HG02870 (cell line): ENCODE measurements around the gene BCAS1.

Source experiments
- ATAC-seq: cut with Tn5 transposase; IDR thresholded peaks from one replicate; pipeline ENCODE4 v1.9.1; 2021; ENCODE audit warnings: mild to moderate bottlenecking, moderate library complexity; ENCODE audit not compliant: unreplicated experiment

BCAS1 gene

DNA sequence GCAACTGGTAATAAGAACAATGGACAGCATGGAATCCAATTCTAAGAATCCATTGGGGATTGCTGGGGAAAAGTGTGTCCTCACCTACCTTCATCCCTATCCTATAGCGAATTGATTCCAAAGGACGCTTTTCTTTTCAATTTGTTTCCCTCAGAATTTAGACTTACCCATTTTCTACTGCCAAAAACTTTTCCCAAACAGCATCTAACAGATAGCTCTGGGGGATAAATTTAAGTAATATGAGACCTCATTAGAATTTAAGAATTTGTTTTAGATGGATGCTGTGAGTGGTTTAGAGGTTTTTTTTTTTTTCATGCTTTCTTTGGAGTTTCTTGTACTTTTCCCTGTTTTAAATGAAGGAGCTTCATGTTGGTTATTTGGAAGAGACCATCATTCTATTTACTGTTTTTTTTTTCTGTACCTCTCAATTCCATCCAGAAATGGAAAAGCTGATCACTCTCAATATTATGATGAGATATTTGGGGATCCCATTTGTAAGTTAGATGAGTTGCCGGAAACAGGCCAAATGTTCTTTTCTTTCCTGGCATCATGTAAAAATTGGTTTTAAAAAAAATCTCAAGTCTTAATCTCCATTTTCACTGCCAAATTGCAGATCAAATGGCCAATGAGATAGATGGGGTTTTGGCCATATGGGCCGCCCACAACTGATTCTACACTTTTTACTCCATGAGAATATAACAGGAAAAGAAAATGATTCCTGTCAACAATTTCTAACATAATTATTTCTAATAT, 105.7 kb downstream of the BCAS1 start:
- no peak for ATAC-seq

DNA sequence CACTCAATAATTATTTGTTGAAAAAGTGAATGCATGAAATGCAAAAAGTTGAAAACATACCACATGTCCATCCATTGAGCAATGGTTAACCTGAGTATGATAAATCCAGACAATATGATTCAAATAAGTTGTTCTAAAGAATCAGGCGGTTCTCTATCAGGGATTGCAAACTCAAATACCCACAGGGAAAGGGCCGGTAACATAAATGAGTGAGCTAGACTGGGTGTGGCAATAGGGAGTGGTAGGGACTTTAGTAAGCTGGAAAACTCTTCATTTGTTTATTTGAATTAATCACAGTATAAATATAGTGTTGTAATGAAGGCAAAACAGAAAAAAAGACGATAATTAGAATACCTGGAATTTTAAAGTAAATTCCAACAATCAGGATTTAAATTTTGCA, 106.3 kb downstream of the BCAS1 start:
- no peak for ATAC-seq

DNA sequence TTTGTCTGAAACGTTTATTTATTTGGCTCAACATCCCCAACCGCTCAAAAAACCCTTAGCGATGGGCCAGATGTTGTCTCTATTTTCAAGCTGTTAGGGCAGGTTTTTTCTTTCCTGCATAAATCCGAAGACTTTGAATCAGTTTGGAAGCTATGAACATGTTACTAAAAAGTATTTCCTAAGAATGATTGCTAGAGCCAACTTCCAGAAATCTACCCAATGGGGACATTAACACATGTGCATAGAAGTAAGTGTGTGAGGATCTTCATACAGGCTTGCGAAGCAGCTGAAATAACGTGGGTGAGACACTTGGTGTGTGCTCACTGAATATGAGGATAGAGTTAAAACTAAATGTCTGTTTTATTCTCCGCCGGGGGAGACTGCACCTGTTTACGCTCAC, 106.8 kb downstream of the BCAS1 start:
- no peak for ATAC-seq

DNA sequence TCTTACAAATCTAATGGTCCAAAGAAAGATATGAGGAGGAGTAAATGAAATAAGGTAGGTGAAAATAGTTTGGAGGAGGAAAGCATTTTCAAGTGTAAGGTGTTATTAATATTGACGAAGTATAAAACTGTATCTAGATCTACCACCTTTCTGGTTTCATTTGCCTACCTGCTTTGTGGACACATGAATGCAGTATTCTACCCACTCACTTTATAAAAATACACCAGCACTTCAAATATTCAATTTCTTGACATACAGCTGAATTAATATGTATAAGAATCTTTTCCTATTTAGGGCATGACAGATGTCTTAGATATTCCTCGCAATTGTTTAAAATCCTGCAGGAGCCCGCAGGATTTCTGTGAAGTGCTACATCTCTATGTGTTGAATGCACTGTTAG, 108.0 kb downstream of the BCAS1 start:
- no peak for ATAC-seq

DNA sequence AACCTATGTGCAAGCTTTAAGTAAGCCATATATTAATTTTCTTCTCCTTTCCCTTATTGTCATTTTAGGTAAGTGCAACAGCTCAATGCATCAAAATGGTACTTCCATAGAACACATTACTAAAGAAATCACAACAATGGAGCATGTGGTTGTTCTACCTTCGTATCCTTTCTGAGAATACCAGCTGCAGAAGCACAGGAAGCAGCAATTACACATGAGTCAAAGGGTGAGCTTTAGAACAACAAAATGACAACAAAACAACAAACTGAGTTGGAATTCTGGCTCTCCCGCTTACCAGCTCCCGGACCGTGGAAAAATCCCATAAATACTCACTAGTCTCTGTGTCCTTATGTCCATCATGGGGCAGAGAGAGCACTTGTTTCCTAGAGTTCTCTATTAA, 108.9 kb downstream of the BCAS1 start:
- no peak for ATAC-seq

DNA sequence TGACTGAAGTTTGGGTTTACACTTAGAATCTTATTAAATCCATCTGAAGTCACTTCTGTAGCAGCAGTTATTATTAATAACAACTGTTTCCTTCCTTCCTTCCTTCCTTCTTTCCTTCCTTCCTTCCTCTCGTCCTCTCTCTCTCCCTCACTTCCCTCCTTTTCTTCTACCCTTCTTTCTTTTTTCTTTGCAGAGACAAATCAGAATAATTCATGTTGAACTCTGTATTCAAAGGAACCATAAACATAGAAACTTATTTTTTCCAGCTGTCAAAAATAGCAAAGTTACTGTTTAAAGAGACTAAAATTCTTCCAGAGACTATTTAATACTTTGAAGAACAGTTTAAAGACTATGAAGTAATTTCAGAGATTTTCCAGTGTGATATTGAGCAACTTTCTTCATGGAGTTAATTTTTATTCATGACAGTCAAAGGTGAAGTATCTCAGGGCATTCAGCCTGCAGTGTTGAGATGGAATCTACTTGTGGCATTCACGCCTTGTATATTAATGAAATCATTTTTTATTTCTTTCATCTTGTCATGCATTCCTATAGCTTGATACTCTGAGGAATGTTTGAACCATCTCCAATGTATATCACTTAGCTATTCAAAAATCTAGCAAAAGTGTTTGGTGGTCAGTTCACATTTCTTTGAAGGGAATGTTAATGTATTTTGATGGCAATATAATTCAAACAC, 109.7 kb downstream of the BCAS1 start:
- ATAC-seq: no peak

DNA sequence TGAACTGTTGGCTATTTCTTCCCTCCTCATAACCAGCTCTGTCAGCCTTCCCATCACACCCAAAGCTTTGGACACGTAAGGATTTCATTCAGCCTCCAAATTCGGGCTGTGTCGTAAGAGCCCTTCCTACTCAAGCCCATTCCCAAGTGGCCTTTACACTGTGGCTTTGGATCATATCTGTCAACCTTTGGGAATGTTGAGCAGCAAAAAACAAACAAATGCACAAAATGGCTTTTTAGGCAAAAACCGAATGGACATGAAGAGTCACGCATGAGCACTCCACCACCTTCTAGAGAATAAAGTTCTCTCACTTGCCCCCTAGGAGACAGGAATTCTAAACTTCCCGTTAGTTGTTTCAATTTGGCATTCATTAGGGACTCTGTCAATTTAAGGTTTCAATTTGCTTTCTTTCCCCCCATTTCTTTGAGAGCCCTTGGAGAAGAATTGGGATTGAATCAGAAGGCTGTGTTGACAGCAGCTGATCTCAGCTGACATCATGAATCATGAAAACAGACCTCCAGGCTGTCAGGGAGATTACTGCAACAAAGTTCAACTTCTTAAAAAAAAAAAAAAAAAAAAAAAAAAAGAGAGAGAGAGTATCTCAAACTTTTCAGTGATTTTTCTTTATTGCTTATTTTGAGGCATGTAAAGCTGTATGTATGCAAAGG, 110.3 kb downstream of the BCAS1 start:
- ATAC-seq: no peak

DNA sequence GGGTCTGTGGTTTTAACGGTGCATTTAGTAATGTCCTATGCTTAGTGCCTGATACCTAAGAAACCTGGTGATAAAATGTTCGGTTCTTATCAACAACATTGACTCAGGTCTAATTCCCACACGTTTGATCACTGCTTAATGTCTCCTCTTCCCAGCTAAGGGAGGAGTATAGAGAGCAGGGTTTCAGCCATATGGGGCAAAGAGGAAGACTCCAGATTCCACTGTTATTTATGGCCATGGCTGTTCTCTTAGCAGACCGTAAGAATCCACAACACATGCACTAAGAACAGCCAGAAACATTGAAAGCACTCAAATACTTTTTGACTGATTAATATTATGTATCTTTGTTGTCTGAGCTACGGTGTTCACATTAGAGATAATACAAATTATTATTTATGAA, 112.1 kb downstream of the BCAS1 start:
- ATAC-seq: no peak

DNA sequence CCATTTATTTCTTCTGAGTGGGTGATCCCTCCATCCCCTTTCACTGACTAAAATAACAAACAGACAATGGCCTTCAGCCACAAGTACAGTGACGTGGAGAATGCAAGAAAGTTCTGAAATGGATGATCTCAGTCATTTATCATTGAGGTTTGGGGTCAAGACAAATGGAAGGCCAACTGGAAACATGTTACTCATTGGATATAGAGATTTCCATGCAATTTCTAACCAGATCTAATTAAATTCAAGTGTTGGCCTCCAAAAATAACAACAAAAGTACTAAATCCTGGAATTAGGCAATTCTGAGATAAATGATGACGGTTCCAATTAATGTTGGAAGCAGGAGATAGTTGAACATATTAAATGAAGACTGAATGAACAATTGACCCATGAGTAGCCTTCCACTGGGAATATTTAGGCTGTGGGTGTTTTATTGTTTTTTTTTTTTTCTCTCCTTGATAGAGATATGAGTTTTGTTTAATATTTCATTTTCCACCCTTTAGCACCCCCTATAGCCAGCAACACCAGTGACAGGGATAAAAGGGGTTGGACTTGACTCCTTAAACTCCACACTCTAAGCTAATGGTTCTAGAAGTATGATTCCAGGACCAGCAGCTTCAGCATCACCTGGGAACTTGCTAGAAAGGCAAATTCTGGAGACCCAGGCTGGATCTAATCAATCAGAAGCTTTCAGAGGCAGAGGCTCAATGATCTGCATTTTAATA, 112.8 kb downstream of the BCAS1 start:
- ATAC-seq: no peak

DNA sequence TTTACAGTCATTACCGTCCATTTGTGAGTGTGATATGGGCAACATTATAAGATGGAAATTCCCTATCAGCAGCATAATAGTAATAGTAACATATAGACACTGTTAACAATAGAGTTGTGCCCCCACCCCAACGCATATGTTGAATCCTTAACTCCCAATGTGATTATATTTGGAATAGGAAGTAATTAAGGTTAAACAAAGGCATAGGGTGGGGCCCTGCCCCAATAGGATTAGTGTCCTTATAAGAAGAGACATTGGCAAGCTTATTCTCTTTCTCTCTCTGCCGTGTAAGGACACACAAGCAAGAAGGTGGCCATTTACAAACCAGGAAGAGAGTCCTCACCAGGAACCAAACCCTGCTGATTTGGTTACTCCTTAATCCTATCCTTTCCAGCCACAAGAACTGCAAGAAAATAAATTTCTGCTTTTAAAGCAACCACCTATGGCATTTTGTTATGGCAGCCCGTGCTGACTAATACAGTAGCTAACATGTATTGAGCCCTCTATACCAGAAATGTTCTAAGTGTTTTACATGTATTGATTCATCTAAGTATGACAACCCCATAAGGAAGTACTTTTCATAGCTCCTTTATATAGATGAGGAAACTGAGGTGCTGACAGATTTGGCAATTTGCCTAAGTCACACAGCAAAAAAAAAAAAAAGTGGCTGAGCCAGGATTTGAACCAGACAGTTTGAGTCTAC, 114.2 kb downstream of the BCAS1 start:
- ATAC-seq: no peak

DNA sequence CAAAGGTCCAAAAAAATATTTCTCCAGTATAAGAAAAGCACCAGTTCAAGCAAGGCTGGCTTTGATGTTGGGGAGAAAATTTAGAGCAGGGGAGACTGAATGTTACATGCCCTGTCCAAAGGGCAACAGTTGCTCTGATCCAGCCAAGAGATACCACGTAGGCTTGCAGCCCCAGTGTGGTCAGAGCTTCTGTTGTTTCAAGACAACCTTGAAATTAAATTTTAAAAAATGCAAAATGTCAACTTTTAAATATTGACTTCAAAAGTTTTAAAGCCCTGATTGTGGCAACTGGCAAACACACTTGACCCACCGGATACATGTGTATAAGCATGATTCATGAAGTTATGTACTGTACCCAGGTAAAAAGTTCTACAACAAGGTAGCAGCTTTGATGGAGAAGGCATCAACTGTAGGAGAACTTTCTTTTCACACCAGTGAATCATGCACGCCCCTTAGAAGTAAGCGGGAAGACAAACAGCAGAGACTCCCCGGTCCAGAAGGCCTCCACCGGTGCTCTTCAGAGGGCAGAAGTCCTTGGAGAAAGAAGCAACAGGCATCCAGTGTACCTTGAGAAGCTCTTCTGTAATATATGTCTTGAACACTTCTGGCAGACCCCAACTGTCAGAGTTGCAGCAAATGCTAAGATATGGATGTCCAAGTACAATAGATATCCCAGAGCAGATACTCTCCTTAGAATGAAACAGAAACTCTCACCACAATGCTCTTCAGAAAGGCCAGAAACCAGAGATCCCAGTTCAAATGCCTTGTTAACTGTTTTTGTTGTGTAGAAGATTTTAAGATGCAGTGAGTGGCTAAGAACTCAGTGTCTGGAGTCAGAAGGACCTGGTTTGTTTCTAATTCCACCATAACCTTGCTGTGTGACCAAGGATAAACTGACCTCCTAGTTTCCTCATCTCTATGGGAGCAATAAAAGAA, 115.4 kb downstream of the BCAS1 start:
- ATAC-seq: no peak

DNA sequence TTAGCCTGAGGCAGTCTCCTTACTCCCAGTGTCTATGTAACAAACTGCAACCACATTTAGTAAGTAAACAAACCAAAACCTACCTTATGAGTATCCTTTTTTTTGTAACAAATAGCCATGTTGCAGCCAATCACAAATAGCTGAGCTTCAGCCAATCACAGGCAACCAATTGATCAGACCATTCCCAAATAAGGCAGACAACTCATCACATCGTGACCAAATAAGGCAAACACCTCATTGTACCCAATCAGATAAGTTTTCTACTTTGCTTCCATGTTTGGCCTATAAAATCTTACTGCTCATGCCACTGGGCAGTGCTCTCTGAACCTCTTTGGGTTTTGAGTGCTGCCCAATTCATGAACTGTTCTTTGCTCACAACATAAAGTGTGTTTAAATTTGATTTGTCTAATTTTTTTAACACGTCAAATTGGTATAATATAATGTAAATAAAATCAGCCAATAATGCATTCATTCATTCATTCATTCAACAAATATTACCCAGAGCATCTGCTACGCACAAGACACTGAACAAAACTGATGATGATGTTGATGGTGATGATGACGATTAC, 117.8 kb downstream of the BCAS1 start:
- ATAC-seq: no peak

DNA sequence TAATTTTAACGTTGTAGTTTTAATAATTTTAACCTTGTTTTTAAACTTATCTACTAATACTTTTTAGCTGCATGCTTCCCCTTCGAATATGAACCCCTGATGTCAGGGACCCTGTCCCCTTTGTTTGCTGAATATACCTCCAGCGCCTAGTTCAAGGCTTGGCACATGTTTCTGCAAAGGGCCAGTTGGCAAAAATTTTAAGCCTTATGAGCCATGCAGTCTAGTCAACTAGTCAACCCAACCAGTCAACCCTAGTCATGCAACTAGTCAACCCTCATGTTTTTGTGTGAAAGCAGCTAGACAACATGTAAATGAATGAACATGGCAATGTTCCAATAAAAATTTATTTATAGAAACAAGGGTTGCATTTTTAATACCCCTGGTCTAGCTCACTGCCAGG, 119.8 kb downstream of the BCAS1 start:
- no peak for ATAC-seq

DNA sequence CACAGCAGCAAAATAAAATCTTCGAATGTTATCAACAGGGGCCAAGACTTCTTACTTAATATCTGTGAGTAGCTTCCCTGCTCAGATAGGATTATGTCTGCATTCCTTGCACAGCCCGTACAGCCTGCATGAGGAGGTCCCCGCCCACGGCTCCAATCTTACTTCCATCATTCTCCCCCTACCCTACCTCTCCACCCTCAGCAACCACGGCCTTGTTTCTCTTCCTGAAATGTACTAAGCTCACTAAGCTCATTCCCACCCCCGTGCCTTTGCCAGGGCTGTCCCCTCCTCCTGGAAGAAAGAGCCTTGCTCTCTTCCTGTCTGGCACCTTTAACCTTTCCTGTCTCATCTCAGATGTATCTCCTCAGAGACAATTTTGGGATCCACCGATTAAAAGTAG, 120.4 kb downstream of the BCAS1 start:
- no peak for ATAC-seq

DNA sequence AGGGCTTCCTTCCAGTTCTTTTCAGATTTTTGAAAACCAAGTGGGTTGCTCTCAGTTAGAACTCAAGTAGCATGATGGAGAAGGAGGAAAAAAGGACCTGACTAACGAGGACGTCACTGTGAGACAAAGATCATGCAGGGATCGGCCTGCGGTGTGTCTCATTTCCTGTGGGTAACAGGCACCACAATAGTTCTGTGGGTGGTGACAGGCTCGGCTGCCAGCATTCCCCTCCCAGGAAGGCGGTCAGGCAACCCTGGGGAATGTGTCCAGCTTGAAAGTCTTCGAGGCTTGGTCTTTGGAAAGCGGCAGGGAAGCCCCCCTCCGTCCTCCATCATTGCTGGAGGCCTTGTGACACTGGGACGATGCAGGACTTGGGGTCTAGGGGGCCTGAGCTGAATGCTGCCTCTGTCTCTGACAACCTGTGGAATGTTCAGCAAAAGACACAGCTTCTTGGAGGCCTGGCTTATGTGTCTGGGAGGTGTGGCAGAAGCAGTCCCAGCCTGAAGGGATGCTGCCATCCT, 121.0 kb downstream of the BCAS1 start:
- peak; percentile 85 for ATAC-seq

DNA sequence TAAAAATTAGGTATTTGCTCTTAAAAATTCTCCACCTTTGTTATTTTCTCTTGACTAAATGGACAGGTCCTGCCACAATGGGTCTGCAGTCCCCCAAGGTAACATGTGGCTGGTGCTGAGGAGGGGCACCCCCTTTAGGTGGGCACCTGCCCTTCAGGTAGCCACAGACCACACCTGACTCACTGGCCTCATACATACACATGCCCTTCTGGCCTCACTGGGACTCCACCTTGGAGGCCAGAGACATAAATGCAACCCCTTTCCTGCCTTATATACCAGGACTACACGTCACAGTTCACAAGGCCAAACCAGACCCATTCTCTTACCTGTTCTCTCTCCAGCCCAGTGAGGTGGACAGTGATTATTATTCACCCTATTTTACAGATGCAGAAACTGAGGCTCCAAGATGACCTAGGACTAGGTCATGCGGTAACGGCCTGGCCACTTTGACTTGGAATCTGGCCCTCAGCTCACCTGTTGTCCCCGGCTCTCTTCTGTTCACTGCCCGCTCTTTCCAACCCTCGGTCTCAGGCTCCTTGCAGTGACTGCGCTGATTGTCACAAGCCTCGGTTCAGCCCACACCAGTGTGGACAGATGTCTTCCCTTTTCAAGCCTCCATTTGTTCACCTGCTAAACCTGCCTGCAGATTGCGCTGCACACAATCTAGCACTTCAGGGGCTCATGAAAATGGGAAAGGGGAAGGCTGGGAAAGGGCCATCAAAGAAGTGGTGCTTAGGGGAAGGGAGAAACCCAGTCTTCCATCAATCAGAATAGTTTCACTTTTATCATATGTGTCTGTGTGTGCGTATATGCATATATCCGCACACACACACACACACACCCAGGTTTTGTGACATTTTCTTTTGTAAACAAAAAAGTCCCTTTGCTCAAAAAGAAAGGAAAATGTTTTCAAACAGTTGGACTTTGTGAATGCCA, 121.7 kb downstream of the BCAS1 start:
- ATAC-seq: no peak

DNA sequence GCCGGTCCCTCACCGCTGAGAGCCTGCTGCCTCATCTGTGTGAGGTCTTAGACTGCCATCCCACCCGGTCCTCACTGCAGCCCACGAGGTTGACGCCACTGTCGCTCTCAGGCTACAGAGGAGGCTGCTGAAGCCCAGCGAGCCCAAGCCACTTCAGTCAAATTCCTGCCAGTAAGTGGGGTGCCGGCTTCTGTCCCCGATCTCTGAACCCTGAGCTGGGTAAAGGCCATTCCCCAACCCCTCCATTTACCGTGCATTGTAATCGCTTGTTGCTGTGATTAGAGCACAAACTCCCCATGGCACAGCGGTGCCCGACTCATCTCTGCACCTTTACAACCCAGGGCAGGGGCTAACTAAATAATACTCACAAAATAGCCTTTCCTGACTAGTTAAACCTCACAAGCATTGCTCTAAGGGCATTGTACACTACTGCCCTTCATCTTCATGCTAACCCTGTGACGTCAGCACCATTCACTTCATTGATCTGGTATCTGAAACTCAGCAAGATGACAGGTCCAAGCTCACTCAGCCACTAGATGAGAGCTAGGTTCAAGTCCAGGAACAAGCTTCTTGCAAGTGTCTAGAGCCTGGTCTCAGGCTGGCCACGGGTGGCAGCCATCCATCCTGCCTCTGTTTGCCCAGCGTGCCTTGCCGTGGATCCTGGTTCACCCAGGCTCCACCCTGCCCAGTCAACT, 122.7 kb downstream of the BCAS1 start:
- no peak for ATAC-seq

DNA sequence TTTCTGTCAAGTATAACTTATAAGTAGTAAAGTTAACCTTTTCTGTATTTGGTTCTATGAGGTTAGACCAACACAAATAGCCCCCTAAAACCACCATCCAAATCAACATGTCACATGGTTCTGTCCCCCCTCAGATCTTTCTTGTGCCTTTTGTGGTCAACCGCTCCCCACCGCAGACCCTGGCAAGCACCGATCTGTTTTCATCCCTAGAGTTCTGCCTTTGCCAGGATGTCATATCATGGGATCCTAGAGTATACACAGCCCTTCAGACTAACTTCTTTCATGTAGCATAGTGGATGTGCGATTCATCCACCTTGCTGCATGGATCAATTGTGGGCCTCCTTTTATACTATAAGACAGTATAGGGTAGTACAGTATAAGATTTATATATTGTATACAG, 124.3 kb downstream of the BCAS1 start:
- no peak for ATAC-seq
